ENCODE results near the gene ABCA3.

The ABCA3 gene

GRCh38 chr16:2273931-2274330 is 66.6 kb downstream of the ABCA3 start:
- Mint-ChIP-seq H3K36me3 (ENCODE audit: low read depth) (no peaks in the 10 kb centered on the region), H3K27ac (no peak overlapping the region), H3K27me3 (ENCODE audit: low read depth) (no peaks in the 10 kb centered on the region)

GRCh38 chr16:2273484-2273883 is 67.0 kb downstream of the ABCA3 start:
- TF ChIP-seq CTCF (IDR thresholded peaks at IDR 0.05; ENCODE audit: unreplicated experiment in 3 of 3), result no peak
- H3K27ac Mint-ChIP-seq, result no peak overlapping the region

More at GRCh38 chr16:2273931-2274330, 66.6 kb downstream of the ABCA3 start:
- Mint-ChIP-seq H3K4me3 (no peak overlapping the region), H3K4me1 (peaks cover 6% of the 10 kb centered on the region), H3K9me3 (no peaks in the 10 kb centered on the region)
- no peak for TF ChIP-seq CTCF (IDR thresholded peaks at IDR 0.05; ENCODE audit: unreplicated experiment in 3 of 3)

GRCh38 chr16:2271848-2272461 is 68.6 kb downstream of the ABCA3 start:
- no peaks in the 10 kb centered on the region for H3K27me3 Mint-ChIP-seq (ENCODE audit: low read depth)

More at GRCh38 chr16:2273484-2273883, 67.0 kb downstream of the ABCA3 start:
- Mint-ChIP-seq H3K4me3 (peak overlapping the region in 1 of 3 experiments; percentile 19), H3K4me1 (peaks cover 6% of the 10 kb centered on the region), H3K36me3 (ENCODE audit: low read depth) (no peaks in the 10 kb centered on the region), H3K9me3 (no peaks in the 10 kb centered on the region), H3K27me3 (ENCODE audit: low read depth) (no peaks in the 10 kb centered on the region)

GRCh38 chr16:2270588-2271470 is 69.7 kb downstream of the ABCA3 start:
- peak overlapping the region; percentile 54 to 68 (median 59) for H3K4me3 Mint-ChIP-seq
- H3K36me3 Mint-ChIP-seq (ENCODE audit: low read depth), result no peaks in the 10 kb centered on the region
- peaks cover 17% of the 10 kb centered on the region for H3K4me1 Mint-ChIP-seq
- no peaks in the 10 kb centered on the region for H3K9me3 Mint-ChIP-seq
- H3K27me3 Mint-ChIP-seq (ENCODE audit: low read depth), result no peaks in the 10 kb centered on the region
- no peak overlapping the region for H3K27ac Mint-ChIP-seq
- no peak for TF ChIP-seq CTCF (IDR thresholded peaks at IDR 0.05; ENCODE audit: unreplicated experiment in 3 of 3)

More at GRCh38 chr16:2271848-2272461, 68.6 kb downstream of the ABCA3 start:
- no peak overlapping the region for H3K4me3 Mint-ChIP-seq
- no peak overlapping the region for H3K27ac Mint-ChIP-seq
- TF ChIP-seq CTCF (IDR thresholded peaks at IDR 0.05; ENCODE audit: unreplicated experiment in 3 of 3), result no peak
- H3K36me3 Mint-ChIP-seq (ENCODE audit: low read depth), result no peaks in the 10 kb centered on the region
- H3K4me1 Mint-ChIP-seq, result peaks cover 8% of the 10 kb centered on the region
- no peaks in the 10 kb centered on the region for H3K9me3 Mint-ChIP-seq

- no peak overlapping the region for H3K27ac Mint-ChIP-seq
- no peak for TF ChIP-seq CTCF (IDR thresholded peaks at IDR 0.05; ENCODE audit: unreplicated experiment in 3 of 3)
- peaks cover 1% of the 10 kb centered on the region for H3K36me3 Mint-ChIP-seq (ENCODE audit: low read depth)
- H3K27me3 Mint-ChIP-seq (ENCODE audit: low read depth), result no peaks in the 10 kb centered on the region
- H3K4me1 Mint-ChIP-seq, result peaks cover 22% of the 10 kb centered on the region
- H3K9me3 Mint-ChIP-seq, result no peaks in the 10 kb centered on the region
- peak overlapping the region; percentile 96 to 97 (median 96) for H3K4me3 Mint-ChIP-seq
Measured at GRCh38 chr16:2270070-2270462, 70.5 kb downstream of the ABCA3 start.
